SK-N-MC (cell line): Measurements from ENCODE around the gene MAP1LC3B.

Source experiments
- DNase-seq: peaks from one replicate; pipeline ENCODE4 v3.0.0-alpha.2; 2011; ENCODE audit warnings: low read depth, low spot score
- H3K27ac ChIP-seq: fragments of 200-600 bp; sonication (generic); 2 replicates; pipeline ENCODE4 v1.5.1; 2016; ENCODE audit warnings: mixed run types
- H3K36me3 ChIP-seq: fragments of 200-600 bp; sonication (generic); 2 replicates; pipeline ENCODE4 v1.6.1; 2017; ENCODE audit warnings: antibody characterized with exemption, low read length, mixed read lengths; ENCODE audit not compliant: insufficient read depth
- H3K4me3 ChIP-seq: fragments of 200-600 bp; sonication (generic); 2 replicates; pipeline ENCODE4 v1.5.1; 2016
- H3K9ac ChIP-seq: fragments of 200-600 bp; sonication (generic); 2 replicates; pipeline ENCODE4 v1.8.0; 2017; ENCODE audit warnings: mixed run types, mixed read lengths; ENCODE audit not compliant: insufficient read length
- H3K9me3 ChIP-seq: fragments of 200-600 bp; sonication (generic); 2 replicates; pipeline ENCODE4 v1.6.1; 2017; ENCODE audit warnings: low read depth, mild to moderate bottlenecking, antibody characterized with exemption, low read length, moderate library complexity, mixed read lengths
- EZH2 ChIP-seq: fragments of 200-600 bp; sonication (generic); IDR thresholded peaks from one replicate; pipeline ENCODE4 v1.6.1; 2017; ENCODE audit warnings: antibody characterized with exemption
- FOXP2 ChIP-seq: optimal IDR thresholded peaks from 2 replicates; pipeline ENCODE3; 2011; ENCODE audit warnings: mild to moderate bottlenecking, moderate library complexity; ENCODE audit not compliant: insufficient read depth; ENCODE audit errors: extremely low read length, control extremely low read depth
- POLR2AphosphoS5 ChIP-seq: IDR thresholded peaks from 2 replicates; pipeline ENCODE4 v1.6.1; 2012; ENCODE audit warnings: mild to moderate bottlenecking, low read depth, low read length, borderline replicate concordance

Gene MAP1LC3B

GRCh38 chr16:87409781-87410180 lies 17.6 kb downstream of the MAP1LC3B start:
- no peak overlapping the region for H3K9ac ChIP-seq
- H3K9me3 ChIP-seq = no peaks in the 10 kb centered on the region
- no peak for DNase-seq
- no peak overlapping the region for H3K27ac ChIP-seq
- no peaks in the 10 kb centered on the region; the same call in 1 of the 2 replicates for H3K36me3 ChIP-seq
- no peak overlapping the region for H3K4me3 ChIP-seq
- TF ChIP-seq EZH2 = no peak
- no peak for TF ChIP-seq FOXP2
- TF ChIP-seq POLR2AphosphoS5 = no peak

DNA sequence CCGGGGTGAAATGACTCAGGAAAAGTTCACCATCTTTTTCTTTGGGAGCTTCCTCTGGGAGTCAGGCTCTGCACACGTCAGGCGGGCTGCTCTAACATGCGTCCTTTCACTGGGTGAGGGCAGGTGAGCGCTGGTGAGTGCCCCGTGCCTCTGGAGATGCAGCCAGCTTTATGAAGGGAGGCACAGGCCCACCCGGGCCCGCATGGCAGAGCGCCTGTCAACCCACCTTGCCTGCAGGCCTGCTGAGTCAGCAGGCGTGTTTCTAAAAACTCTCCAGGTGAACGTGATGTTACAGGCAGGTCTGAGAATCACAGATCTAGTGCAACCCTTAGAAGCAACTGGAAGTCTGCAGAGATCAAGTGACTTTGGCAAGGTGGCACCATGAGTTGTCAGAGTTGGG lies 18.4 kb downstream of the MAP1LC3B start:
- Histone ChIP-seq H3K9ac (no peak overlapping the region), H3K36me3 (no peaks in the 10 kb centered on the region; the same call in 1 of the 2 replicates), H3K27ac (no peak overlapping the region), H3K9me3 (no peaks in the 10 kb centered on the region), H3K4me3 (no peak overlapping the region)
- no peak for DNase-seq
- TF ChIP-seq FOXP2 = no peak
- TF ChIP-seq POLR2AphosphoS5 = no peak
- no peak for TF ChIP-seq EZH2

GRCh38 chr16:87410968-87411367 lies 18.8 kb downstream of the MAP1LC3B start:
- Histone ChIP-seq H3K36me3 (no peaks in the 10 kb centered on the region; the same call in 1 of the 2 replicates), H3K4me3 (no peak overlapping the region), H3K9me3 (no peaks in the 10 kb centered on the region), H3K9ac (no peak overlapping the region), H3K27ac (no peak overlapping the region)
- DNase-seq = no peak
- TF ChIP-seq EZH2 = no peak
- no peak for TF ChIP-seq POLR2AphosphoS5
- no peak for TF ChIP-seq FOXP2

- TF ChIP-seq FOXP2 (no peak), EZH2 (no peak), POLR2AphosphoS5 (no peak)
- H3K36me3 ChIP-seq = no peaks in the 10 kb centered on the region; the same call in 1 of the 2 replicates
- no peak for DNase-seq
- H3K27ac ChIP-seq = no peak overlapping the region
- no peak overlapping the region for H3K4me3 ChIP-seq
- H3K9me3 ChIP-seq = no peaks in the 10 kb centered on the region
- H3K9ac ChIP-seq = no peak overlapping the region
These were observed 19.5 kb downstream of the MAP1LC3B start for GRCh38 chr16:87411375-87412271.

DNA sequence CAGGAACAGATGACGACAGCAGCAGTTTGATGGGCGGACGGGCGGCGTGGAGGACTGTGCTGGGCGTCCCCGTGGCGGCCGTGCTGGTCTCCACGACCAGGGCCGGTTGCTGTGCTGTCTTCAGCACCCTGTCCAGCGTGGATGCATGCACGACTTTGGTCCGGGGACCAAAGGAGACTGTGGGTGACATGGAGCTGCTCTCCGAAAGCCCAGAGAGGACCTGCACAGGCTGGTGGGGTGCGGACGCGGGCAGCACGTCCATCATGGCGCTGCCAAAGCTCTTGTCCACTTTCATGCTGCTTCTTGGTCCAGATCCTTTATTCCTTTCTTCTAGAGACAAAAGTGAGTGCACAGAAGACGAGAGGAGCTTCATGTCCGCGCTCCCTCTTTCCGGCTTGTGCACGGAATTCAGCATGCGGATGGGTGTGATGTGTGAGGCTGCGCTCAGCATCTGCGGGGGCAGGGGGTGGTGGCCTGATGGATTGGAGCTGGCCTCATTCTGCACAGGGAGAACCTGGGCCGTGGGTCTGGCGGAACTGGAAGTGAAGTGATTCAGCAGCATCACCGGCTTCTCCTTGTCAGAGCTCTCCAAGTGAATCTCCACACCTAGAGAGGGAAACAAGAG lies 20.3 kb downstream of the MAP1LC3B start:
- Histone ChIP-seq H3K9ac (no peak overlapping the region), H3K36me3 (no peaks in the 10 kb centered on the region; the same call in 1 of the 2 replicates)
- TF ChIP-seq EZH2 (no peak), POLR2AphosphoS5 (no peak), FOXP2 (no peak)

GRCh38 chr16:87412996-87413421 lies 20.9 kb downstream of the MAP1LC3B start:
- no peak for DNase-seq
- H3K9me3 ChIP-seq = no peaks in the 10 kb centered on the region
- TF ChIP-seq EZH2 = no peak
- no peaks in the 10 kb centered on the region for H3K36me3 ChIP-seq
- H3K9ac ChIP-seq = no peak overlapping the region
- H3K27ac ChIP-seq = no peak overlapping the region
- H3K4me3 ChIP-seq = no peak overlapping the region

More for the DNA sequence above, 20.3 kb downstream of the MAP1LC3B start:
- DNase-seq = no peak
- no peak overlapping the region for H3K4me3 ChIP-seq
- no peak overlapping the region for H3K27ac ChIP-seq
- H3K9me3 ChIP-seq = no peaks in the 10 kb centered on the region

- DNase-seq = no peak
- Histone ChIP-seq H3K9me3 (no peaks in the 10 kb centered on the region), H3K36me3 (no peaks in the 10 kb centered on the region), H3K9ac (no peak overlapping the region), H3K4me3 (no peak overlapping the region), H3K27ac (no peak overlapping the region)
- TF ChIP-seq FOXP2 = no peak
- no peak for TF ChIP-seq EZH2
- no peak for TF ChIP-seq POLR2AphosphoS5
These were observed 22.1 kb downstream of the MAP1LC3B start for GRCh38 chr16:87414251-87414680.

- no peak for TF ChIP-seq FOXP2
- TF ChIP-seq POLR2AphosphoS5 = no peak
- no peak for TF ChIP-seq EZH2
- no peak for DNase-seq
- H3K4me3 ChIP-seq = no peak overlapping the region
- H3K9me3 ChIP-seq = no peaks in the 10 kb centered on the region
- H3K36me3 ChIP-seq = no peaks in the 10 kb centered on the region
- no peak overlapping the region for H3K9ac ChIP-seq
- no peak overlapping the region for H3K27ac ChIP-seq
These were observed 23.3 kb downstream of the MAP1LC3B start for GRCh38 chr16:87415441-87415840.
